HepG2 (cell line): ENCODE results near the gene HPCAL1. TPM values are rescaled to one million over a fixed set of nuclear protein-coding genes. Genes with fewer than 3 reads are reported as not detected.
A peak's percentile ranks its signal among the peaks of the same experiment; 100 is the strongest.

Source experiments
- BHLHE40 ChIP-seq: IDR thresholded peaks from 2 replicates; pipeline ENCODE4 v1.6.1; 2011; ENCODE audit warnings: low read length, improper control_type of control experiment
- BORCS8-MEF2B ChIP-seq: sonication (generic); formaldehyde crosslinking; IDR thresholded peaks from 2 replicates; pipeline ENCODE4 v1.8.0; 2022; ENCODE audit warnings: mild to moderate bottlenecking, missing genetic modification reagents
- CBFB ChIP-seq: sonication (generic); formaldehyde crosslinking; IDR thresholded peaks from 2 replicates; pipeline ENCODE4 v1.4.0; 2020; ENCODE audit warnings: missing genetic modification reagents
- CHD2 ChIP-seq: IDR thresholded peaks from 2 replicates; pipeline ENCODE4 v1.6.1; 2011; ENCODE audit warnings: low read depth, low read length, improper control_type of control experiment
- FIP1L1 ChIP-seq: fragments of 200-400 bp; formaldehyde crosslinking; IDR thresholded peaks from 2 replicates; pipeline ENCODE4 v1.6.1; 2018; ENCODE audit warnings: low read depth, mild to moderate bottlenecking, low read length, moderate library complexity, borderline replicate concordance; ENCODE audit not compliant: insufficient read depth
- FOXA1 ChIP-seq, 2 experiments: fragments of 450-650 bp in 1 of 2; sonication (generic) in 1 of 2; formaldehyde crosslinking in 1 of 2; IDR thresholded peaks; 2 replicates each; pipeline versions ENCODE4 v1.4.0 to v1.6.1; 2016 to 2020; ENCODE audit warnings: missing genetic modification reagents in 1 of 2
- MEIS2 ChIP-seq: sonication (generic); formaldehyde crosslinking; IDR thresholded peaks from 2 replicates; pipeline ENCODE4 v1.9.0; 2021; ENCODE audit warnings: mild to moderate bottlenecking, missing genetic modification reagents
- RBM22 ChIP-seq: fragments of 200-400 bp; formaldehyde crosslinking; optimal IDR thresholded peaks from 2 replicates; pipeline ENCODE3; 2017; ENCODE audit warnings: mild to moderate bottlenecking, low read length, moderate library complexity
- TAF1 ChIP-seq: sonication (generic); formaldehyde crosslinking; IDR thresholded peaks from 2 replicates; pipeline ENCODE4 v1.4.0; 2020; ENCODE audit warnings: missing genetic modification reagents
- TOPORS ChIP-seq: sonication (generic); formaldehyde crosslinking; IDR thresholded peaks from 2 replicates; pipeline ENCODE4 v1.8.0; 2023; ENCODE audit warnings: mild to moderate bottlenecking, missing genetic modification reagents
- U2AF1 ChIP-seq: fragments of 200-400 bp; formaldehyde crosslinking; optimal IDR thresholded peaks from 2 replicates; pipeline ENCODE3; 2017; ENCODE audit warnings: mild to moderate bottlenecking, low read depth, low read length
- ZFP36L2 ChIP-seq: sonication (generic); formaldehyde crosslinking; IDR thresholded peaks from 2 replicates; pipeline ENCODE4 v1.4.0; 2020; ENCODE audit warnings: missing genetic modification reagents
- ZFP37 ChIP-seq: sonication (generic); formaldehyde crosslinking; IDR thresholded peaks from 2 replicates; pipeline ENCODE4 v1.4.0; 2020; ENCODE audit warnings: missing genetic modification reagents, borderline replicate concordance
- ZNF333 ChIP-seq: sonication (generic); formaldehyde crosslinking; IDR thresholded peaks from 2 replicates; pipeline ENCODE4 v1.4.0; 2020; ENCODE audit warnings: mild to moderate bottlenecking, missing genetic modification reagents, borderline replicate concordance
- ZNF446 ChIP-seq: sonication (generic); formaldehyde crosslinking; IDR thresholded peaks from 2 replicates; pipeline ENCODE4 v1.5.0; 2020; ENCODE audit warnings: mild to moderate bottlenecking, missing genetic modification reagents
- ZNF547 ChIP-seq: sonication (generic); formaldehyde crosslinking; IDR thresholded peaks from 2 replicates; pipeline ENCODE4 v1.5.1; 2020; ENCODE audit warnings: mild to moderate bottlenecking, missing genetic modification reagents
- ZNF556 ChIP-seq: sonication (generic); formaldehyde crosslinking; IDR thresholded peaks from 2 replicates; pipeline ENCODE4 v1.4.0; 2020; ENCODE audit warnings: mild to moderate bottlenecking, missing genetic modification reagents, borderline replicate concordance
- ZNF7 ChIP-seq: IDR thresholded peaks from 2 replicates; pipeline ENCODE4 v1.6.1; 2016; ENCODE audit warnings: missing biosample characterization, missing genetic modification reagents
- ZNF772 ChIP-seq: sonication (generic); formaldehyde crosslinking; IDR thresholded peaks from 2 replicates; pipeline ENCODE4 v1.5.0; 2020; ENCODE audit warnings: mild to moderate bottlenecking, missing genetic modification reagents
- polyA plus RNA-seq, 8 experiments: library from polyadenylated mRNA; depleted of rRNA in 3 of 8; stranded (reverse) in 7 of 8; unstranded in 1 of 8; fragments of >200 nt; fragmentation: Illumina TruSeq in 4 of 8; extraction: Trizol in 4 of 8; gene quantifications; 2 replicates each; pipeline versions ENCODE4 v1.2.1 to v1.2.3, GENCODE V29; 2011 to 2016; ENCODE audit warnings: low read depth in 4 of 8, missing spikeins in 1 of 8, mixed read lengths in 1 of 8; ENCODE audit not compliant: insufficient read depth in 1 of 8
- total RNA-seq, 5 experiments: library from RNA; depleted of rRNA; stranded (reverse); fragments of >200 nt; fragmentation: Illumina TruSeq; extraction: Trizol; gene quantifications; 2 replicates each; pipeline ENCODE4 v1.2.3, GENCODE V29; 2016; ENCODE audit warnings: low read depth in 1 of 5
- TF ChIP-seq, protein P1 (sequence below): sonication (generic); formaldehyde crosslinking; IDR thresholded peaks from 2 replicates; pipeline ENCODE4 v1.5.0; 2020; ENCODE audit warnings: missing genetic modification reagents
- TF ChIP-seq, protein P2 (sequence below): sonication (generic); formaldehyde crosslinking; conservative IDR thresholded peaks from 2 replicates; pipeline ENCODE4 v1.8.0; 2022; ENCODE audit warnings: missing genetic modification reagents
- TF ChIP-seq, protein P3 (sequence below): IDR thresholded peaks from 2 replicates; pipeline ENCODE4 v1.6.1; 2018; ENCODE audit warnings: missing genetic modification reagents, mild to moderate bottlenecking, missing compliant biosample characterization
- TF ChIP-seq, protein P4 (sequence below): sonication (generic); formaldehyde crosslinking; IDR thresholded peaks from 2 replicates; pipeline ENCODE4 v1.4.0; 2020; ENCODE audit warnings: mild to moderate bottlenecking, missing genetic modification reagents

Gene HPCAL1
- total and polyA plus RNA-seq, 2 of the 13 experiments (the other 11 are each of a cell fraction or from before 2014, with no cell fraction given) = 29.5 to 29.9 TPM

DNA sequence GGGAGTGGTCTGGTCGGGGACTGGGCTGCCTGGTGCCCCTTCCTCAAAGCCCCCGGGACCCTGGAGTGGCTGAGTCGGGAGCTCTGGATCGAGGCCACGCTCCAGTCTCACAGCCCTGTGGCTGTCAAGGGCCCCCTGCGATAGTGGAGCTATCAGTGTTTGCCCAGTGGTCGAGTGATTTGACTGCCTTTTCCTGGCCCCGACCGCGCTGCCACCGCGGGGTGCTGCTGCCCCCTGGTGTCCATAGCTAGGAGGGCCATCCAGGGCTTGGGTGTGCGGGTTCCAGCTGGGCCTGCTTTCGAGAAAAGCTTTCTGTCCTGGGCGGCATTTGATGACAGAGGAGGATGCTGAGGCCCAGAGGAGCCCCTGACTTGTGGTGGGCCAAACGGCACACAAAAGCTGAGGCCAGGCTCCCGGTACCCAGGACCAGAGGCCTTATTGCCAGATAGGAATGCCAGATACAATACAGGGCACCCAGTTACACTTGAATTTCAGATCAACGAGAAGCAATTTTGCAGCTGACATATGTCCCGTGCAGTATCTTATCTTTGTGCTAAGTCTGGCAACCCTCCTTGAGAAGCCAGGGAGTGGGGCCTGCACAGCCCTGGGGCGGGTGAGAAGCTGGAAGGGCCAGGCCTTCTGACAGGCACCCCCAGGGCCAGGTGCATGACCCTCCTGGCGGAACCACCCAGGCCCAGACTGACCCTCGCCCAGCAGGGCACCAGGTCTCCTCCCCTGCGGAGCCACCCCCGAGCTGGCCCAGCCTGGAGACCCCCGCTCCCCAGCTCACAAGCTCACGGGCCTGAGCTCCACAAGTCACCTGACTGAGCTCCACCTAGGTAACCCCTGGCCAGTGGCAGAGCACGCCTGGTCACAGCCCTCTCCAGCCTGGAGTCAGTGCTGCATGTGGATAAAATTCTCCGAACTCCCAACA lies 132.4 kb downstream of the HPCAL1 start (continued):
- TF ChIP-seq ZFP36L2 (CRISPR knock-in tag) = no peak
- TF ChIP-seq FOXA1 (IDR thresholded peaks at IDR 0.05) = no peak
- TF ChIP-seq FOXA1 (CRISPR knock-in tag; IDR thresholded peaks at IDR 0.05) = peak; percentile 54
- no peak for TF ChIP-seq ZNF547 (CRISPR knock-in tag)
- no peak for TF ChIP-seq FIP1L1
- peak; percentile 67 for TF ChIP-seq BHLHE40
- TF ChIP-seq RBM22 = no peak
- no peak for TF ChIP-seq ZFP37 (CRISPR knock-in tag)
- peak; percentile 68; the same call in 1 of the 2 replicates for TF ChIP-seq CBFB
- TF ChIP-seq, protein P1, sequence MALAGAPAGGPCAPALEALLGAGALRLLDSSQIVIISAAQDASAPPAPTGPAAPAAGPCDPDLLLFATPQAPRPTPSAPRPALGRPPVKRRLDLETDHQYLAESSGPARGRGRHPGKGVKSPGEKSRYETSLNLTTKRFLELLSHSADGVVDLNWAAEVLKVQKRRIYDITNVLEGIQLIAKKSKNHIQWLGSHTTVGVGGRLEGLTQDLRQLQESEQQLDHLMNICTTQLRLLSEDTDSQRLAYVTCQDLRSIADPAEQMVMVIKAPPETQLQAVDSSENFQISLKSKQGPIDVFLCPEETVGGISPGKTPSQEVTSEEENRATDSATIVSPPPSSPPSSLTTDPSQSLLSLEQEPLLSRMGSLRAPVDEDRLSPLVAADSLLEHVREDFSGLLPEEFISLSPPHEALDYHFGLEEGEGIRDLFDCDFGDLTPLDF (CRISPR knock-in tag) = peak; percentile 51; the same call in 1 of the 2 replicates
- no peak for TF ChIP-seq TOPORS (CRISPR knock-in tag)
- no peak for TF ChIP-seq U2AF1
- TF ChIP-seq, protein P2, sequence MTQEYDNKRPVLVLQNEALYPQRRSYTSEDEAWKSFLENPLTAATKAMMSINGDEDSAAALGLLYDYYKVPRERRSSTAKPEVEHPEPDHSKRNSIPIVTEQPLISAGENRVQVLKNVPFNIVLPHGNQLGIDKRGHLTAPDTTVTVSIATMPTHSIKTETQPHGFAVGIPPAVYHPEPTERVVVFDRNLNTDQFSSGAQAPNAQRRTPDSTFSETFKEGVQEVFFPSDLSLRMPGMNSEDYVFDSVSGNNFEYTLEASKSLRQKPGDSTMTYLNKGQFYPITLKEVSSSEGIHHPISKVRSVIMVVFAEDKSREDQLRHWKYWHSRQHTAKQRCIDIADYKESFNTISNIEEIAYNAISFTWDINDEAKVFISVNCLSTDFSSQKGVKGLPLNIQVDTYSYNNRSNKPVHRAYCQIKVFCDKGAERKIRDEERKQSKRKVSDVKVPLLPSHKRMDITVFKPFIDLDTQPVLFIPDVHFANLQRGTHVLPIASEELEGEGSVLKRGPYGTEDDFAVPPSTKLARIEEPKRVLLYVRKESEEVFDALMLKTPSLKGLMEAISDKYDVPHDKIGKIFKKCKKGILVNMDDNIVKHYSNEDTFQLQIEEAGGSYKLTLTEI (CRISPR knock-in tag) = no peak
- no peak for TF ChIP-seq ZNF446 (CRISPR knock-in tag)
- TF ChIP-seq ZNF772 (CRISPR knock-in tag) = peak; percentile 76; the same call in 1 of the 2 replicates
- TF ChIP-seq, protein P3, sequence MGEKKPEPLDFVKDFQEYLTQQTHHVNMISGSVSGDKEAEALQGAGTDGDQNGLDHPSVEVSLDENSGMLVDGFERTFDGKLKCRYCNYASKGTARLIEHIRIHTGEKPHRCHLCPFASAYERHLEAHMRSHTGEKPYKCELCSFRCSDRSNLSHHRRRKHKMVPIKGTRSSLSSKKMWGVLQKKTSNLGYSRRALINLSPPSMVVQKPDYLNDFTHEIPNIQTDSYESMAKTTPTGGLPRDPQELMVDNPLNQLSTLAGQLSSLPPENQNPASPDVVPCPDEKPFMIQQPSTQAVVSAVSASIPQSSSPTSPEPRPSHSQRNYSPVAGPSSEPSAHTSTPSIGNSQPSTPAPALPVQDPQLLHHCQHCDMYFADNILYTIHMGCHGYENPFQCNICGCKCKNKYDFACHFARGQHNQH (CRISPR knock-in tag) = peak; percentile 78; the same call in 1 of the 2 replicates
- peak; percentile 53; the same call in 1 of the 2 replicates for TF ChIP-seq ZNF556 (CRISPR knock-in tag)
- TF ChIP-seq ZNF7 (CRISPR knock-in tag) = no peak
- 0 out of 2 replicates have a peak, but pooled peaks have one; percentile 63 for TF ChIP-seq MEIS2 (CRISPR knock-in tag)
- TF ChIP-seq, protein P4, sequence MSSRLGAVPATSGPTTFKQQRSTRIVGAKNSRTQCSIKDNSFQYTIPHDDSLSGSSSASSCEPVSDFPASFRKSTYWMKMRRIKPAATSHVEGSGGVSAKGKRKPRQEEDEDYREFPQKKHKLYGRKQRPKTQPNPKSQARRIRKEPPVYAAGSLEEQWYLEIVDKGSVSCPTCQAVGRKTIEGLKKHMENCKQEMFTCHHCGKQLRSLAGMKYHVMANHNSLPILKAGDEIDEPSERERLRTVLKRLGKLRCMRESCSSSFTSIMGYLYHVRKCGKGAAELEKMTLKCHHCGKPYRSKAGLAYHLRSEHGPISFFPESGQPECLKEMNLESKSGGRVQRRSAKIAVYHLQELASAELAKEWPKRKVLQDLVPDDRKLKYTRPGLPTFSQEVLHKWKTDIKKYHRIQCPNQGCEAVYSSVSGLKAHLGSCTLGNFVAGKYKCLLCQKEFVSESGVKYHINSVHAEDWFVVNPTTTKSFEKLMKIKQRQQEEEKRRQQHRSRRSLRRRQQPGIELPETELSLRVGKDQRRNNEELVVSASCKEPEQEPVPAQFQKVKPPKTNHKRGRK (CRISPR knock-in tag) = no peak
- TF ChIP-seq ZNF333 (CRISPR knock-in tag) = no peak
- TF ChIP-seq BORCS8-MEF2B = peak; percentile 44; the same call in 1 of the 2 replicates
- TF ChIP-seq TAF1 (CRISPR knock-in tag) = 0 out of 2 replicates have a peak, but pooled peaks have one; percentile 18
- TF ChIP-seq CHD2 = 0 out of 2 replicates have a peak, but pooled peaks have one; percentile 31
